ENCODE measurements around the gene TPCN1. TPM values are rescaled to one million over a fixed set of nuclear protein-coding genes. Genes with fewer than 3 reads are reported as not detected.

TPCN1 gene
- total and polyA plus RNA-seq, 2 experiments from 2014 or later, result 14.4 to 16.2 TPM

DNA sequence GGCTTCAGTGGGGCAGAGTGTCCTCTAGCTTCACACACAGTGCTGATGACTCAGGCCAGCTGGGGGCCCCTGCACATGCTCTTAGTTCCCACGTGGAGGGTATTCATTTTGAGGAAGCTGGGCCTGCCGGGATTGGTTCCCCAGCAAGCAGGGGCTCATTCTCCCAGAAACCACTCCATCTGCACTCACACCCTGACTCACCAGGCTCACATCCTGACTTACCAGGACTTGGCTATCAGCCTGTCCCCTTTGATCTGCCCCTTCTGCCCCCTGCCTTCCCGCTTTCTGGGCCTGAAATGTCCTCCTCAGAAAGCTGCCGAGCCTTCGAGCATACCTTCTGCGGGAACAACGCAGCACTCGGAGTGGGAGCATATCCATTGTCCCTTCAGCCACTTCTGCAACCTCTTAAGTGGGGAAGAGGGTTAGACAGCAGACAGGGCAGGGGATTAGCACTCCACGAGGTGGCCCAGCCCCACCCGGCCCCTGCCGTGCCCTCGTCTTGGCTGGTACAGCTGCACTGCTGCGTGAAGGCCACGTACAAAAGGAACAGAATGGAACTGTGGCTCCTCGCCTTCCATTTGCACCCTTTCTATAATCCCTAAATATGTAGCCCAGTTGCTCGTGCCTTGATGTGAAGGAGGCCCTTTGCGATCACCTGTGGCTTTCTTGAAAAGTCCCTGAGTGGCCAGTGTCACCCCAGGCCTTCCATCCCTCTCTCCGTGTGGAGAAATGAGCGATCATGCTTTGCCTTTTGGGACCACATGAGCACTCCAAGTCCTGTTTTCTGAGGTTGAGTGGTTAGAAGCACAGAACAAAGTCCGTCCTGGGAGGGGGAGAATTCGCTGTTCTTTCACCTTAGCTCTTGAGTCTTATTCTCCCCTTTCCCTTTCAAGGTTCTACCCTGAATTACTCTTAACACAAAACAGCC, 26.1 kb downstream of the TPCN1 start:
- H3K4me1 ChIP-seq (ENCODE audit: insufficient read depth), result peaks cover 16% of the 10 kb centered on the region
- Mint-ChIP-seq H3K27ac (peak overlapping the region; percentile 99), H3K36me3 (ENCODE audit: low read depth) (peaks cover 21% of the 10 kb centered on the region), H3K4me3 (no peak overlapping the region; the same call in 1 of the 3 replicates), H3K9me3 (peaks cover 4% of the 10 kb centered on the region; the same call in 1 of the 3 replicates), H3K4me1 (peaks cover 52% of the 10 kb centered on the region), H3K27me3 (ENCODE audit: insufficient read depth, low read depth, poor library complexity) (peaks cover 26% of the 10 kb centered on the region)
- H3K27ac ChIP-seq (ENCODE audit: low read depth), result 0 out of 2 replicates have a peak overlapping the region, but pooled peaks have one; percentile 95
- no peaks in the 10 kb centered on the region for H3K27me3 ChIP-seq (ENCODE audit: insufficient read depth)
- no peak overlapping the region for H3K4me3 ChIP-seq
- H3K79me2 ChIP-seq (replicated peaks; ENCODE audit: insufficient read depth), result no peaks in the 10 kb centered on the region
- H3K4me2 ChIP-seq, result no peak overlapping the region; the same call in 1 of the 2 replicates
- no peaks in the 10 kb centered on the region for H3K36me3 ChIP-seq (ENCODE audit: insufficient read depth)
- H3K9me2 ChIP-seq (ENCODE audit: insufficient read depth), result no peaks in the 10 kb centered on the region
- ATAC-seq (no peak), DNase-seq (ENCODE audit: low spot score) (no peak)
- no peaks in the 10 kb centered on the region; the same call in 1 of the 2 replicates for H3F3A ChIP-seq (replicated peaks; ENCODE audit: low read depth)
- no peak overlapping the region for H2AFZ ChIP-seq
- no peaks in the 10 kb centered on the region for H4K20me1 ChIP-seq (replicated peaks; ENCODE audit: insufficient read depth)
- TF ChIP-seq JUNB (IDR thresholded peaks at IDR 0.05; ENCODE audit: unreplicated experiment) (no peak), EZH2 (IDR thresholded peaks at IDR 0.05; ENCODE audit: low read depth, unreplicated experiment) (no peak), ETS1 (IDR thresholded peaks at IDR 0.05) (no peak), CREB1 (CRISPR knock-in tag; IDR thresholded peaks at IDR 0.05; ENCODE audit: low read depth) (no peak), EZH2phosphoT487 (IDR thresholded peaks at IDR 0.05; ENCODE audit: unreplicated experiment) (no peak), POLR2AphosphoS5 (IDR thresholded peaks at IDR 0.05; ENCODE audit: low read depth) (no peak), ZNF114 (CRISPR knock-in tag; IDR thresholded peaks at IDR 0.05) (no peak), NANOG (IDR thresholded peaks at IDR 0.05; ENCODE audit: borderline replicate concordance) (no peak), STAT1 (IDR thresholded peaks at IDR 0.05; ENCODE audit: unreplicated experiment) (no peak), ZNF331 (CRISPR knock-in tag; IDR thresholded peaks at IDR 0.05; ENCODE audit: low read depth) (no peak)
- TF ChIP-seq, protein P1, sequence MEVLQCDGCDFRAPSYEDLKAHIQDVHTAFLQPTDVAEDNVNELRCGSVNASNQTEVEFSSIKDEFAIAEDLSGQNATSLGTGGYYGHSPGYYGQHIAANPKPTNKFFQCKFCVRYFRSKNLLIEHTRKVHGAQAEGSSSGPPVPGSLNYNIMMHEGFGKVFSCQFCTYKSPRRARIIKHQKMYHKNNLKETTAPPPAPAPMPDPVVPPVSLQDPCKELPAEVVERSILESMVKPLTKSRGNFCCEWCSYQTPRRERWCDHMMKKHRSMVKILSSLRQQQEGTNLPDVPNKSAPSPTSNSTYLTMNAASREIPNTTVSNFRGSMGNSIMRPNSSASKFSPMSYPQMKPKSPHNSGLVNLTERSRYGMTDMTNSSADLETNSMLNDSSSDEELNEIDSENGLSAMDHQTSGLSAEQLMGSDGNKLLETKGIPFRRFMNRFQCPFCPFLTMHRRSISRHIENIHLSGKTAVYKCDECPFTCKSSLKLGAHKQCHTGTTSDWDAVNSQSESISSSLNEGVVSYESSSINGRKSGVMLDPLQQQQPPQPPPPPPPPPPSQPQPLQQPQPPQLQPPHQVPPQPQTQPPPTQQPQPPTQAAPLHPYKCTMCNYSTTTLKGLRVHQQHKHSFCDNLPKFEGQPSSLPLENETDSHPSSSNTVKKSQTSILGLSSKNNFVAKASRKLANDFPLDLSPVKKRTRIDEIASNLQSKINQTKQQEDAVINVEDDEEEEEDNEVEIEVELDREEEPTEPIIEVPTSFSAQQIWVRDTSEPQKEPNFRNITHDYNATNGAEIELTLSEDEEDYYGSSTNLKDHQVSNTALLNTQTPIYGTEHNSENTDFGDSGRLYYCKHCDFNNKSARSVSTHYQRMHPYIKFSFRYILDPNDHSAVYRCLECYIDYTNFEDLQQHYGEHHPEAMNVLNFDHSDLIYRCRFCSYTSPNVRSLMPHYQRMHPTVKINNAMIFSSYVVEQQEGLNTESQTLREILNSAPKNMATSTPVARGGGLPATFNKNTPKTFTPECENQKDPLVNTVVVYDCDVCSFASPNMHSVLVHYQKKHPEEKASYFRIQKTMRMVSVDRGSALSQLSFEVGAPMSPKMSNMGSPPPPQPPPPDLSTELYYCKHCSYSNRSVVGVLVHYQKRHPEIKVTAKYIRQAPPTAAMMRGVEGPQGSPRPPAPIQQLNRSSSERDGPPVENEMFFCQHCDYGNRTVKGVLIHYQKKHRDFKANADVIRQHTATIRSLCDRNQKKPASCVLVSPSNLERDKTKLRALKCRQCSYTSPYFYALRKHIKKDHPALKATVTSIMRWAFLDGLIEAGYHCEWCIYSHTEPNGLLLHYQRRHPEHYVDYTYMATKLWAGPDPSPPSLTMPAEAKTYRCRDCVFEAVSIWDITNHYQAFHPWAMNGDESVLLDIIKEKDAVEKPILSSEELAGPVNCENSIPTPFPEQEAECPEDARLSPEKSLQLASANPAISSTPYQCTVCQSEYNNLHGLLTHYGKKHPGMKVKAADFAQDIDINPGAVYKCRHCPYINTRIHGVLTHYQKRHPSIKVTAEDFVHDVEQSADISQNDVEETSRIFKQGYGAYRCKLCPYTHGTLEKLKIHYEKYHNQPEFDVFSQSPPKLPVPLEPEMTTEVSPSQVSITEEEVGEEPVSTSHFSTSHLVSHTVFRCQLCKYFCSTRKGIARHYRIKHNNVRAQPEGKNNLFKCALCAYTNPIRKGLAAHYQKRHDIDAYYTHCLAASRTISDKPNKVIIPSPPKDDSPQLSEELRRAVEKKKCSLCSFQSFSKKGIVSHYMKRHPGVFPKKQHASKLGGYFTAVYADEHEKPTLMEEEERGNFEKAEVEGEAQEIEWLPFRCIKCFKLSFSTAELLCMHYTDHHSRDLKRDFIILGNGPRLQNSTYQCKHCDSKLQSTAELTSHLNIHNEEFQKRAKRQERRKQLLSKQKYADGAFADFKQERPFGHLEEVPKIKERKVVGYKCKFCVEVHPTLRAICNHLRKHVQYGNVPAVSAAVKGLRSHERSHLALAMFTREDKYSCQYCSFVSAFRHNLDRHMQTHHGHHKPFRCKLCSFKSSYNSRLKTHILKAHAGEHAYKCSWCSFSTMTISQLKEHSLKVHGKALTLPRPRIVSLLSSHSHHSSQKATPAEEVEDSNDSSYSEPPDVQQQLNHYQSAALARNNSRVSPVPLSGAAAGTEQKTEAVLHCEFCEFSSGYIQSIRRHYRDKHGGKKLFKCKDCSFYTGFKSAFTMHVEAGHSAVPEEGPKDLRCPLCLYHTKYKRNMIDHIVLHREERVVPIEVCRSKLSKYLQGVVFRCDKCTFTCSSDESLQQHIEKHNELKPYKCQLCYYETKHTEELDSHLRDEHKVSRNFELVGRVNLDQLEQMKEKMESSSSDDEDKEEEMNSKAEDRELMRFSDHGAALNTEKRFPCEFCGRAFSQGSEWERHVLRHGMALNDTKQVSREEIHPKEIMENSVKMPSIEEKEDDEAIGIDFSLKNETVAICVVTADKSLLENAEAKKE (CRISPR knock-in tag; IDR thresholded peaks at IDR 0.05), result no peak
- TF ChIP-seq, protein P2, sequence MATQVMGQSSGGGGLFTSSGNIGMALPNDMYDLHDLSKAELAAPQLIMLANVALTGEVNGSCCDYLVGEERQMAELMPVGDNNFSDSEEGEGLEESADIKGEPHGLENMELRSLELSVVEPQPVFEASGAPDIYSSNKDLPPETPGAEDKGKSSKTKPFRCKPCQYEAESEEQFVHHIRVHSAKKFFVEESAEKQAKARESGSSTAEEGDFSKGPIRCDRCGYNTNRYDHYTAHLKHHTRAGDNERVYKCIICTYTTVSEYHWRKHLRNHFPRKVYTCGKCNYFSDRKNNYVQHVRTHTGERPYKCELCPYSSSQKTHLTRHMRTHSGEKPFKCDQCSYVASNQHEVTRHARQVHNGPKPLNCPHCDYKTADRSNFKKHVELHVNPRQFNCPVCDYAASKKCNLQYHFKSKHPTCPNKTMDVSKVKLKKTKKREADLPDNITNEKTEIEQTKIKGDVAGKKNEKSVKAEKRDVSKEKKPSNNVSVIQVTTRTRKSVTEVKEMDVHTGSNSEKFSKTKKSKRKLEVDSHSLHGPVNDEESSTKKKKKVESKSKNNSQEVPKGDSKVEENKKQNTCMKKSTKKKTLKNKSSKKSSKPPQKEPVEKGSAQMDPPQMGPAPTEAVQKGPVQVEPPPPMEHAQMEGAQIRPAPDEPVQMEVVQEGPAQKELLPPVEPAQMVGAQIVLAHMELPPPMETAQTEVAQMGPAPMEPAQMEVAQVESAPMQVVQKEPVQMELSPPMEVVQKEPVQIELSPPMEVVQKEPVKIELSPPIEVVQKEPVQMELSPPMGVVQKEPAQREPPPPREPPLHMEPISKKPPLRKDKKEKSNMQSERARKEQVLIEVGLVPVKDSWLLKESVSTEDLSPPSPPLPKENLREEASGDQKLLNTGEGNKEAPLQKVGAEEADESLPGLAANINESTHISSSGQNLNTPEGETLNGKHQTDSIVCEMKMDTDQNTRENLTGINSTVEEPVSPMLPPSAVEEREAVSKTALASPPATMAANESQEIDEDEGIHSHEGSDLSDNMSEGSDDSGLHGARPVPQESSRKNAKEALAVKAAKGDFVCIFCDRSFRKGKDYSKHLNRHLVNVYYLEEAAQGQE (IDR thresholded peaks at IDR 0.05; ENCODE audit: unreplicated experiment), result no peak
- TF ChIP-seq, protein P3, sequence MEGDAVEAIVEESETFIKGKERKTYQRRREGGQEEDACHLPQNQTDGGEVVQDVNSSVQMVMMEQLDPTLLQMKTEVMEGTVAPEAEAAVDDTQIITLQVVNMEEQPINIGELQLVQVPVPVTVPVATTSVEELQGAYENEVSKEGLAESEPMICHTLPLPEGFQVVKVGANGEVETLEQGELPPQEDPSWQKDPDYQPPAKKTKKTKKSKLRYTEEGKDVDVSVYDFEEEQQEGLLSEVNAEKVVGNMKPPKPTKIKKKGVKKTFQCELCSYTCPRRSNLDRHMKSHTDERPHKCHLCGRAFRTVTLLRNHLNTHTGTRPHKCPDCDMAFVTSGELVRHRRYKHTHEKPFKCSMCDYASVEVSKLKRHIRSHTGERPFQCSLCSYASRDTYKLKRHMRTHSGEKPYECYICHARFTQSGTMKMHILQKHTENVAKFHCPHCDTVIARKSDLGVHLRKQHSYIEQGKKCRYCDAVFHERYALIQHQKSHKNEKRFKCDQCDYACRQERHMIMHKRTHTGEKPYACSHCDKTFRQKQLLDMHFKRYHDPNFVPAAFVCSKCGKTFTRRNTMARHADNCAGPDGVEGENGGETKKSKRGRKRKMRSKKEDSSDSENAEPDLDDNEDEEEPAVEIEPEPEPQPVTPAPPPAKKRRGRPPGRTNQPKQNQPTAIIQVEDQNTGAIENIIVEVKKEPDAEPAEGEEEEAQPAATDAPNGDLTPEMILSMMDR (conservative IDR thresholded peaks at IDR 0.05; ENCODE audit: low read depth in 2 of 2), result no peak
